GM10266 (cell line): ENCODE measurements around the gene PIK3AP1.

Experiments
- DNase-seq: peaks from one replicate; pipeline ENCODE4 v3.0.0; 2012; ENCODE audit errors: extremely low spot score
- CTCF ChIP-seq: IDR thresholded peaks from 2 replicates; pipeline ENCODE4 v1.5.1; 2012; ENCODE audit warnings: mild to moderate bottlenecking, low read depth; ENCODE audit not compliant: control insufficient read depth, insufficient read depth; ENCODE audit errors: missing control alignments

The PIK3AP1 gene

GRCh38 chr10:96695975-96696634 lies 24.2 kb downstream of the PIK3AP1 start:
- no peak for DNase-seq

GRCh38 chr10:96695366-96695765 lies 24.9 kb downstream of the PIK3AP1 start:
- TF ChIP-seq CTCF, result no peak
- peak; percentile 34 for DNase-seq

More at GRCh38 chr10:96695975-96696634, 24.2 kb downstream of the PIK3AP1 start:
- no peak for TF ChIP-seq CTCF

GRCh38 chr10:96693431-96693830 lies 26.9 kb downstream of the PIK3AP1 start:
- TF ChIP-seq CTCF, result no peak
- no peak for DNase-seq

- TF ChIP-seq CTCF, result no peak
- no peak for DNase-seq
These were observed 27.9 kb downstream of the PIK3AP1 start for GRCh38 chr10:96692427-96692826.

GRCh38 chr10:96691761-96692160 lies 28.6 kb downstream of the PIK3AP1 start:
- DNase-seq, result no peak
- TF ChIP-seq CTCF, result no peak

GRCh38 chr10:96690755-96691730 lies 29.3 kb downstream of the PIK3AP1 start:
- no peak for DNase-seq
- peak; percentile 30 for TF ChIP-seq CTCF

GRCh38 chr10:96688789-96689188 lies 31.5 kb downstream of the PIK3AP1 start:
- no peak for TF ChIP-seq CTCF
- DNase-seq, result no peak
